ENCODE results near the gene KCP.

- TF ChIP-seq, protein P1, sequence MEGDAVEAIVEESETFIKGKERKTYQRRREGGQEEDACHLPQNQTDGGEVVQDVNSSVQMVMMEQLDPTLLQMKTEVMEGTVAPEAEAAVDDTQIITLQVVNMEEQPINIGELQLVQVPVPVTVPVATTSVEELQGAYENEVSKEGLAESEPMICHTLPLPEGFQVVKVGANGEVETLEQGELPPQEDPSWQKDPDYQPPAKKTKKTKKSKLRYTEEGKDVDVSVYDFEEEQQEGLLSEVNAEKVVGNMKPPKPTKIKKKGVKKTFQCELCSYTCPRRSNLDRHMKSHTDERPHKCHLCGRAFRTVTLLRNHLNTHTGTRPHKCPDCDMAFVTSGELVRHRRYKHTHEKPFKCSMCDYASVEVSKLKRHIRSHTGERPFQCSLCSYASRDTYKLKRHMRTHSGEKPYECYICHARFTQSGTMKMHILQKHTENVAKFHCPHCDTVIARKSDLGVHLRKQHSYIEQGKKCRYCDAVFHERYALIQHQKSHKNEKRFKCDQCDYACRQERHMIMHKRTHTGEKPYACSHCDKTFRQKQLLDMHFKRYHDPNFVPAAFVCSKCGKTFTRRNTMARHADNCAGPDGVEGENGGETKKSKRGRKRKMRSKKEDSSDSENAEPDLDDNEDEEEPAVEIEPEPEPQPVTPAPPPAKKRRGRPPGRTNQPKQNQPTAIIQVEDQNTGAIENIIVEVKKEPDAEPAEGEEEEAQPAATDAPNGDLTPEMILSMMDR (IDR thresholded peaks at IDR 0.05): no peak
- no peak for TF ChIP-seq RELA (CRISPR knock-in tag; IDR thresholded peaks at IDR 0.05; ENCODE audit: borderline replicate concordance)
- TF ChIP-seq, protein P2, sequence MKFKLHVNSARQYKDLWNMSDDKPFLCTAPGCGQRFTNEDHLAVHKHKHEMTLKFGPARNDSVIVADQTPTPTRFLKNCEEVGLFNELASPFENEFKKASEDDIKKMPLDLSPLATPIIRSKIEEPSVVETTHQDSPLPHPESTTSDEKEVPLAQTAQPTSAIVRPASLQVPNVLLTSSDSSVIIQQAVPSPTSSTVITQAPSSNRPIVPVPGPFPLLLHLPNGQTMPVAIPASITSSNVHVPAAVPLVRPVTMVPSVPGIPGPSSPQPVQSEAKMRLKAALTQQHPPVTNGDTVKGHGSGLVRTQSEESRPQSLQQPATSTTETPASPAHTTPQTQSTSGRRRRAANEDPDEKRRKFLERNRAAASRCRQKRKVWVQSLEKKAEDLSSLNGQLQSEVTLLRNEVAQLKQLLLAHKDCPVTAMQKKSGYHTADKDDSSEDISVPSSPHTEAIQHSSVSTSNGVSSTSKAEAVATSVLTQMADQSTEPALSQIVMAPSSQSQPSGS (CRISPR knock-in tag; IDR thresholded peaks at IDR 0.05; ENCODE audit: borderline replicate concordance, low read depth): no peak
- no peak for TF ChIP-seq NR1H2 (CRISPR knock-in tag; IDR thresholded peaks at IDR 0.05)
- TF ChIP-seq ETV6 (CRISPR knock-in tag; IDR thresholded peaks at IDR 0.05): no peak
- TF ChIP-seq ZNF512 (CRISPR knock-in tag; IDR thresholded peaks at IDR 0.05; ENCODE audit: borderline replicate concordance): no peak
- TF ChIP-seq OVOL2 (CRISPR knock-in tag; IDR thresholded peaks at IDR 0.05; ENCODE audit: borderline replicate concordance): no peak
- no peak for TF ChIP-seq ZNF423 (CRISPR knock-in tag; IDR thresholded peaks at IDR 0.05)
Observed at GRCh38 chr7:128833946-128834325, 76.6 kb downstream of the KCP start.
